GM12875 (cell line): Measurements from ENCODE around the gene LRRN2.

ENCODE experiments used
- H3K4me3 ChIP-seq: one replicate; pipeline ENCODE4 v1.5.1; 2011; ENCODE audit warnings: low read depth, low read length, control low read depth
- CTCF ChIP-seq: IDR thresholded peaks from 2 replicates; pipeline ENCODE4 v1.5.1; 2011; ENCODE audit warnings: low read depth, mild to moderate bottlenecking, control low read depth, inconsistent platforms, low read length, moderate library complexity, borderline replicate concordance; ENCODE audit not compliant: insufficient read depth

Gene LRRN2

DNA sequence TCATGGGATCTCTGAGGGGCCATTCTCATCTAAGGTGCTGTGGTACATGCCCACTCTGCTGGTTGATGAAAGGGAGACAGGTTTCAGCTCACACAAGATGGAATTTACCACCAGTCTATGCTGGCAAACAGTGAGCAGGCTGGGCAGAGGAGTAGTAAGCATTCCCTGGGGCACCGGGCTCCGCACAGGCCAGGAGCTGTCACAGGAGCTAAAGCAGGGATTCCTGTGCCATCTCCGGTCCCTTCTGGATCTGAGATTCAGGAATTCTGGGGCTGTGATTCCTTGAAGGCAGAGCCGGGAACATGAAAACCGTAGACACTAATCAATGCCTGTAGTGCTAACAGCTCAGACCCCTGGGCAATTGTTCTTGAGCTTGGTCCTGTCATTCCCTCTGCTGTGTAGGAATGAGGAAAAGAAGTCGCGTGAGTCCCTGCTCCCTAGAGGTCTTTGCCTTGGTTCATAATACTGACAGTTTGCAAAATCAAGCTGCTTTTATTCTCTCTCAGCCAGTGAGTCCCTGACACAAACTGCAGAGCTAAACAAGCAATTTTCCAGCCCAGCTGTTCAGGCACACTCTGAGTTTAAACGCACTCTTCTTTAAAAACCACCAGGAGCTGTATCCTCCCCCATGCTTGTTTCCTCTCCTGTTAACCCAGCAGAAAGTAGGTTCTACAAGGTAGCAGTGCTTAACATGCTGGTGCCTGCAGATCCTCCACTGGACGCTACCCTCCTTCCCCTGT, 116.8 kb downstream of the LRRN2 start:
- H3K4me3 ChIP-seq = no peak overlapping the region
- no peak for TF ChIP-seq CTCF
